ENCODE data around the gene CUBN.

GRCh38 chr10:17109475-17110207, 20.0 kb downstream of the CUBN start:
- TF ChIP-seq CTCF (IDR thresholded peaks at IDR 0.05) (no peak), POLR2A (IDR thresholded peaks at IDR 0.05) (no peak)
